GM19452 (cell line): ENCODE data around the gene EML4.
"Not testable (repeated sequence)": the region's sequence is repeated elsewhere in the genome, so short reads cannot be mapped to it uniquely, and the experiment has no call there.

Source experiments
- ATAC-seq: cut with Tn5 transposase; IDR thresholded peaks from one replicate; pipeline ENCODE4 v1.9.1; 2021; ENCODE audit not compliant: unreplicated experiment

The EML4 gene

DNA sequence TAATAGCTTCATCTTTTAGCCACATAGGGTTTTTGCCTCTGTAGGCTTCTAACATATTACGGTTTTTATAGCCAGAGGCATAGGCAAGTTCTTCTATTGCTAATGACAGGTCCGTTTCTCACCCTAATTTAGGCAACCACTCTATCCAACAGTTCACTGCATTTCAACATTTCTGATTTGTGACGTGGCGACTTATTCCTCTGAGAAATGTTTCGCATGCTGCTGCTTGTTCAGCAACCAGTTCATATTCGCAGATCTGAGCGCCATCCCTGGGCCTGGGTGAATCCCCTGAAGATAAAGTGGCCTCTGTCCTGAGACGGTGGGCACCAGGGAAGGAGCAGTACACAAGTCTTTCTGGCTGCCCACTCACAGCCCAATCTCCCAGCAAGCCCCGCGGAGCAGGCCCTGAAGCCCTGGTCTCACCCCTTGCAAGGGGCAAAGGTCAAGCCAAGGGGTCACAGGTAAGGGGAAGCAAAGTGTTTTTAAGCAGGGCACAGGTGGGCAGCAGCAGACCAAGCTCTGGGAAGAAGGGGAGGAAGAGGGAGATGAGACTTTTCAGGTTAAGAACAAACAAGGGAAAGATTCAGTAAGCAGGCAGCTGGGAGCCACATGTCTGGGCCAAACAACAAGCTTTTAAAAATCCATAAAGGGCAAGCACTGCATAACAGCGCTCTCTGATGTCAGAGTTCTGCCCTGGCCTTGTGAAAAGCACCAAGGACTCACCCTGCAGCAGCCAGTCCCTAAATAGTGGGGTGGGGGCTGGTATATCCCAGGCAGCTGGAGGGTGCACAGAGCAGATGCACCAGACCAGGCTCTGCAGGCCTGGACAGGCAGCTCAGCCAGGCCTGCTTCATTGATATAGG, 202.7 kb downstream of the EML4 start:
- ATAC-seq: no peak

DNA sequence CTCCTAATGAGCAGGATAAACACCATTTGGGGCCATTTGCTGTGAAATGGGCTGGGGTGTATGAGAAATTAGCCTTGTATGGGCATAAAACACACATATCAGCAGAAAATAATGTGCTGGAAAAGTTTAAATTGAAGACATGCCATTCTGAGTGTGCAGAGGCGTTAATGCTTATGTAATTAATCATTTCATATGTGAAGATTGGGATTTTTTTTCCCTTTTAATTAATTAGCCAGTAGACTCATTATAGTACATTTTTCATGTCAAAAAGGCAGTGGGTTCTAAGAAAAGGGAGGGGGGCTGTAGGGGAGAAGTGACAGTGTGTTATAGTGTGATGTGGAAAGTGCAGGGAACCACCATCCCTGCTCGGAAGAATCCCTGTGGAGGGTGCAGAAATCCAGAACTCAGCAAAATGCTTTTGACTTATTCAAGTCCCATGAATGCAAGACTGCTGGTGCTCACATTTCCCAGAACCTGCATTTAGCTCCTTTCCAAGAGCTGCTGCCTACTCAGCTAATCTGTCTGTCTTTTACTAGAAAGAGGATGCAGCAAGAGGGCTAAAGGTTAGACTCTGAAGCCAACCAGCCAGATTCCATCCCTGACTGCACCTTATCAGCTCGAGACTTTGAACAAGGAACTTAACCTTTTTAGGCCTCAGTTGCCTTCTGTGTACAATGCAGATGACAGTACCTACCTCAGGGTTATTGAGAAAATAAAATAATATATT, 203.5 kb downstream of the EML4 start:
- ATAC-seq: no peak

DNA sequence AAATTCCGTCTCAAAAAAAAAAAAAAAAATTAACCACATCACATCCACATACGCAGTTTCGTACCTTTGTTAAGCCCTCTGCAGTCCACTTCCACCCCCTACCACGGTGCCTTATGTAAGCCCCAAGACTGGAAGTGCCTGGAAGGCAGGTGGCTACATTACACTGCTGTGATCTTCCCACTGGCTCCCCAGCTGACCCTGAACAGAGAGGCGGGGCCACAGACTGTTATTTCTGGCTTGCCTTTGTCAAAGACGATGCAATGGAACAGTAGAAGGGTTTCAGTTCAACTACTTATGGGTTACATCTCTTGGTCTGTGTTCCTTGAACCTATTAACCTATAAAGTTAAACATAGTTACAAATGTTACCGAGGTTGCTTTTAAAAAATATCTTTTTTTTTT, 207.6 kb downstream of the EML4 start:
- no peak for ATAC-seq

DNA sequence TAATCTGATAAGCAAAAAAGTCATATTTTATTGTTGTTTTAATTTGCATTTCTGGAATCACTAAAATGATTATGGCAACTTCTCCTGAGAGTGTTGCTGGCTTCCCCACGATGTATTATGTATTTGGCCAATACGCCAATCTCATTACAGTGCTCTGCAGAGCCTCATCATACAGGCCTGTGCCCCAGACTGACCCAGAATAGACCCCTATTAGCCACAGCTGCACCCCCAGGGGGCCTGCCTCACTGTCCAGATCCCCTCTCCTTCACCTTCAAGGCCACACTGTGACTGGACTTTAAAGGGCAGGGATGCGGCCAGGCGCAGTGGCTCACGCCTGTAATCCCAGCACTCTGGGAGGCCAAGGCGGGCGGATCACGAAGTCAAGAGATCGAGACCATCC, 209.3 kb downstream of the EML4 start:
- ATAC-seq: no peak

DNA sequence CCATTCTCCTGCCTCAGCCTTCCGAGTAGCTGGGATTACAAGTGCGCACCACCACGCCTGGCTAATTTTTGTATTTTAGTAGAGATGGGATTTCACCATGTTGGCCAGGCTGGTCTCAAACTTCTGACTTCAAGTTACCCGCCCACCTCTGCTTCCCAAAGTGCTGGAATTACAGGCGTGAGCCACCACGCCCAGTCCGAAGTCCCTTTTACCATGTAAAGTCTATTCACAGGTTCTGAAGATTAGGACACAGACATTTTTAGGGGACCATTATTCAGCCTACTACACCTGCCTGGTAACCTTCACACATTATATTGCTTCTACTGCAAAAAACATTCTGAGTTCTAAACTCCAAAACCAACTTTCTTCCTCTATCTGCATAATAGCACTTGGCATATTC, 210.9 kb downstream of the EML4 start:
- ATAC-seq: not testable (repeated sequence)

DNA sequence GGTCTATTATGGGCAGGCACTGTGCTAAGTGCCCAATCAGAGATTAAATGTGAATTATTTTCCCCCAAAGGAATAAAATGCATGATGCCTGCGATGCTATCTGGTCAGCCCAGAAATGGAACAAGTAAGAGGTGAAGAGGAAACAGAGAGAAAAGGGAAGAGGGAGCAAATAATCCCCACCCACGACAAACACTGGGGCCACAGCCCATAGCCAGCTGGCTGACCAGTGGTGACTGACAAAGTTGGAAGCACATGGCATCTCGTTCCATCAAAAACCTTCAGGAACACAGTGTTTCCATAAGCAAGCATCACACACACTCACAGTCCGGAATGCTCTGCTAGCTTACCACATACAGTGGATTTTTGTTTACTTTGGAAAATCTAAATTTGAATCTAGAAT, 213.0 kb downstream of the EML4 start:
- ATAC-seq: no peak
